ENCODE measurements around the gene HNRNPA1.

DNA sequence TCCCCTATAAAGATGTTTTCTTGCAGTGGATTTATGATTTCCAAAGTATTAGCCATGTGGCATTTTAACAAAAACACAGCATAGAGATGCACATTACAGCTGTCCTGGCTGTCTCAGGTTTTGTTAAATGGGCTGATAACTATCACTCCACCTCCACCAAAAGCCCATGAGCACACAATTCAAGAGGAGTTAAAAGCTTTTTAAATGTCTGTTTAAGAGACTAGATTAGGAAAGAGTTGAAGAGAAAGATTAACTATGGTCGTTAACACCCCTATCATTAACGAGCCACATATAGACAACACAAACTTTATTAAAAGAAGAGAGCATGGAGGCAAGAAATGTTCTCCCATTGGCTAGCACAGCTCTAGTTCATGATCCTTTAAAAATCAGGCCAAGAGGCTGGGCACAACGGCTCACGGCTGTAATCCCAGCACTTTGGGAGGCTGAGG, 15.1 kb upstream of the HNRNPA1 start:
- TF ChIP-seq, protein P1, sequence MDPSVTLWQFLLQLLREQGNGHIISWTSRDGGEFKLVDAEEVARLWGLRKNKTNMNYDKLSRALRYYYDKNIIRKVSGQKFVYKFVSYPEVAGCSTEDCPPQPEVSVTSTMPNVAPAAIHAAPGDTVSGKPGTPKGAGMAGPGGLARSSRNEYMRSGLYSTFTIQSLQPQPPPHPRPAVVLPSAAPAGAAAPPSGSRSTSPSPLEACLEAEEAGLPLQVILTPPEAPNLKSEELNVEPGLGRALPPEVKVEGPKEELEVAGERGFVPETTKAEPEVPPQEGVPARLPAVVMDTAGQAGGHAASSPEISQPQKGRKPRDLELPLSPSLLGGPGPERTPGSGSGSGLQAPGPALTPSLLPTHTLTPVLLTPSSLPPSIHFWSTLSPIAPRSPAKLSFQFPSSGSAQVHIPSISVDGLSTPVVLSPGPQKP (IDR thresholded peaks at IDR 0.05; ENCODE audit: borderline replicate concordance, low read depth, low read length): no peak
- TF ChIP-seq CTCF (conservative IDR thresholded peaks at IDR 0.05; ENCODE audit: low read depth, low read length) (no peak), MXI1 (IDR thresholded peaks at IDR 0.05; ENCODE audit: borderline replicate concordance, low read depth, low read length) (no peak), RFX5 (IDR thresholded peaks at IDR 0.05; ENCODE audit: low read depth, low read length) (no peak), POLR2A (IDR thresholded peaks at IDR 0.05; ENCODE audit: low read depth, low read length) (no peak), CHD1 (IDR thresholded peaks at IDR 0.05; ENCODE audit: low read depth, low read length) (no peak), MAZ (IDR thresholded peaks at IDR 0.05; ENCODE audit: borderline replicate concordance, low read depth, low read length) (no peak), USF2 (IDR thresholded peaks at IDR 0.05; ENCODE audit: low read depth, low read length) (no peak), FOS (IDR thresholded peaks at IDR 0.05; ENCODE audit: low read depth, low read length) (no peak), MAFK (IDR thresholded peaks at IDR 0.05; ENCODE audit: low read depth, low read length) (no peak), SMC3 (IDR thresholded peaks at IDR 0.05; ENCODE audit: low read depth, low read length) (no peak), BHLHE40 (IDR thresholded peaks at IDR 0.05; ENCODE audit: low read depth, low read length) (no peak), RCOR1 (IDR thresholded peaks at IDR 0.05; ENCODE audit: insufficient replicate concordance, low read length) (no peak), CEBPB (IDR thresholded peaks at IDR 0.05; ENCODE audit: low read depth, low read length) (no peak)

All from IMR-90 (cell line).